Activated T-cell treated with anti-CD3 and anti-CD28 coated beads, Interleukin-2, amount 50 U/mL, for 1 hour (primary cell): ENCODE results near the gene EEIG1.

Source experiments
- DNase-seq: peaks from one replicate; pipeline ENCODE4 v3.0.0-alpha.2; 2020

EEIG1 gene

DNA sequence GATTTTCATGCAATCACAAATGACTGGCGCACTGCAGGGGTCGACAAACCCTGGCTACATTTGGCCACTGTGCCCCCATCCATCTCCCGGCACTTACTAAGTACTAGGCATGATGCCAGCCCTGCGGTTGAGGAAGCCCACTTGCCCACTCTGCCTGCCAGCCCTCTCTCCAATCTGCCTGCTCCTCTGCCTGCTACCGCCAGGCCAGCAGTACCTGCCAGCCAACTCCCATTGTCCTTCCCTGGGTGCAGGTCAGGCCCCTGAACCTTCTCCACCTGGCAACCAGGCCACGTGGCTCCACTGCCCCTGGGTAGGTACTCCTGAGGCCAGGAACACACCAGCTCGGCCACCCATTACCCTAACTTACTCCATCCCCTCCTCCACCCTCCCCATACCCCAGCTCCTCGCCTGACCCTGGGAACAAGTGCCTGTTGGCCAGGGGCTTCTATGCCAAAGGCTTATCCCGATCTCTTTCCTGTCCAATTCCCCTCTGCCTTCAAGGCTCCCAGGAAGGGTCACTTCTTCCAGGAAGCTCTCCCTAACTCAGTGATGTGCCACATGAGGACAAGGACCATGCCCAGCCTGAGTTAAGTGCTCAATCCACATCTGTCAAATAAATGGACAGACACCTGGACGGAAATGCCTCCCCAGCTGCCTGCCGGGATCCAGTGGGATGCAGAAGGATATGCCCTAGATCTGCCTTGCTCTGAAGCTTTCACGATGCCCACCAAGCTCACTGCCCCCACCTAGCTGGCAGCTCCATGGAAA is 6.6 kb downstream of the EEIG1 start:
- DNase-seq = no peak

- peak; percentile 39 for DNase-seq
These were observed 7.4 kb downstream of the EEIG1 start for GRCh38 chr9:127973169-127974000.

- DNase-seq = peak; percentile 38
These were observed 8.4 kb downstream of the EEIG1 start for GRCh38 chr9:127972236-127972871.

DNA sequence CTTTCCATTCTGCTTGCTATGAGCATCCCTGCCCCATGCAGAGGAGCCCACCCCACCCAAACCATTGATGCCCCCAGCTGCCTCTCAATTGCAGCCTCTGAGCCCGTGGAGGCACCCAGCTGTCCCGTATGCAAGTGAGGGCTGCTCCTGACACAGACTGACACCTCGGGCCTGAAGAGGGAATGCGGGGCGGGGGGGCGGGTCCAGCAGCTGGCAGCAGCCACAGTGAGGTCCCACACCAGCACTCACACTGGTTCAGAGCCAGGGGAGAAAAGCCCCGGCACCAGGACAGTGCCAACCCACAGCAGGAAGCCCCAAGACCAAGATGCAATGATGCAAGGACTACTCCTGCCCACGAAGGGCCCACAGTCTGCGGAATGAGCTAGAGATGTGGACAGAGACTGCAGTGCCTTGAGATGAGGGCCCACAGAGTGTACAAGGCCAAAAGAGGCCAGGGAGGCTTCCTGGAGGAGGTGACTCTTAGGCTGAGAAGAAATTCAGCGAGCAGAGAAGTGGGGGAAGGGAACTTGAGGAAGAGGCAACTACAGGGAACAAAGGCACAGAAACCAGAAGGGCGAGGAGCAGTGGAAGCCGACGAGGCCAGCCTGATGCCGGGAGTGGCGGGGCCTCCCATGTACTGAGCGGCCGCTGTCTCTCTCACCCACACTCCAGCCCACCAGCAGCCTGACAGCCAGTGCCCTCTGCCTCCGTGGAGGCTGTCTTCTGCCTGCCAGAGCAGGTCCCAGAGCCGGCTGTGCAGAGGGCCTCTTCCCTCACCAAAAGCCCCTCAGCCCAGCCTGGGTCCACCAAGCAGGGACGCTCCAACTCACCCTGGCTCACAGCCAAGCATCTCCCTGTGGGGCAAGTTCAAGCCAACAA is 9.2 kb downstream of the EEIG1 start:
- DNase-seq = peak; percentile 43

GRCh38 chr9:127970401-127971313 is 10.1 kb downstream of the EEIG1 start:
- DNase-seq = peak; percentile 64

- no peak for DNase-seq
These were observed 11.9 kb downstream of the EEIG1 start for GRCh38 chr9:127968700-127969383.

DNA sequence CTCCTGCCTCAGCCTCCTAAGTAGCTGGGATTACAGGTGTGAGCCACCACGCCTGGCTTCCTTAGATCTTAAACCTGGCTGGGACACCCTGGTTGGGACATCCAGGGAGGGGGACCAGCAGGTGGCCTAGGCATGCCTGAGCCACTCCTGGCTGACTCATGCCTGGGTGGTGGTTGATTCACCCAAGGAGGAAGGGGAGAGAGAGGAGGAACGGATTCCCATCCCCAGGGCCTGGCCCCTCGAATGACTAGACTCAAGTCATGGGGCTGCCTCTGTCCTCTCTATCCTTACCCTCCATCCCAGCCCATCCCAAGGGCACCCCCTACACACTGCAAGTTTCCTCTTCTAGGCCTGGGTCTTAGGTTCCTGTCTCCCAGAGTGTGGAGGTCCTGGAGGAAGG is 12.7 kb downstream of the EEIG1 start:
- peak; percentile 58 for DNase-seq

- DNase-seq = peak; percentile 22
These were observed 13.5 kb downstream of the EEIG1 start for GRCh38 chr9:127967151-127967809.

DNA sequence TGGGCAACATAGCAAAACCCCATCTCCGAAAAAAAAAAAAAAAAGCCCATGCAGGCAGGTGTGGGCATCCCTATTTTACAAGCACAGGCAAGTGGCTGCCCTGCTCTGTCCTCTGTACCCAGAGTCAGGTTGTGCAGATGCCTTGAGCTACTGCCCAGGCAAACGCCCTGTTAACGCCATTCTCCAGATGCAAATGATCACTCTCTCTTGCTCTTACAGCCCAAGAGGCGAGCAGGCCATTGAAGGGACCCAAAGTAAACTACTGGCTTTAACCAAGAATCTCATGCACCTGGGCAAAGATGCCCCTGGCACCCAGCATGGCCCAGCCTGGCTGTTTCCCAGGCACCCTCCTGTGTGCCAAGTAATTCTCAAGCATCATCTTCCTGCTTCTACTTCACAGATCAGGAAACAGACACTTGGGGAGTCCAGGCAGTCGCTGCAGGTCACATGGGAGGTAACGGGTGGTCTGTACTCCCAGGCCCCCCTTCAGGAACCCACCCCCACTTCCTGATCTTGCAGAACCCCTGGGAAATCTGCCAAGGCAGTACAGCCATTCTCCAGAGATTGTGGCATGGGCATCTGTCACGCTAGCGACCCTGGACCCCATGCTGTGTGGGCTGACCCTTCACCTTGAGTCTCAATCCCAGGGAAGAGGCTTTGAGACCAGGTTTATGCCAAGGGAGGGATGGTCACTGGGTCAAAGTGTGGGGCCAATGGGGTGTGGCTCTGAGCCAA is 14.2 kb downstream of the EEIG1 start:
- DNase-seq = no peak

- no peak for DNase-seq
These were observed 14.8 kb downstream of the EEIG1 start for GRCh38 chr9:127965953-127966352.

- DNase-seq = no peak
These were observed 17.3 kb downstream of the EEIG1 start for GRCh38 chr9:127963359-127964064.

DNA sequence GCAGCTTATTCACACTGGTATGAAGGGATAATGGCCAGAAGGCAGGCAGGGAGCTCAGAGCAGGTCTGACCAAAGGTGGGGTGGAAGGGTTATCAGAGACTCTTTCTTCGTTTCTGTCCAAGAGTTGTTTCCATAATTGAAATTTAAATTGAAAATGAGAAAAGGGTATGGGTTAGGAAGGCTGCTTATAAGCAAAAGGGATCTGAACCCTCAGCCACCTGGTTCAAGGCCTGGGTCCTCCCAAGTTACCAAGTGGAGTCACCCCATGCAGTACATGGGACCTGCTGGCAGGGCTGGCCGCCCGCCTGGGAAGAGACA is 17.8 kb downstream of the EEIG1 start:
- DNase-seq = no peak

DNA sequence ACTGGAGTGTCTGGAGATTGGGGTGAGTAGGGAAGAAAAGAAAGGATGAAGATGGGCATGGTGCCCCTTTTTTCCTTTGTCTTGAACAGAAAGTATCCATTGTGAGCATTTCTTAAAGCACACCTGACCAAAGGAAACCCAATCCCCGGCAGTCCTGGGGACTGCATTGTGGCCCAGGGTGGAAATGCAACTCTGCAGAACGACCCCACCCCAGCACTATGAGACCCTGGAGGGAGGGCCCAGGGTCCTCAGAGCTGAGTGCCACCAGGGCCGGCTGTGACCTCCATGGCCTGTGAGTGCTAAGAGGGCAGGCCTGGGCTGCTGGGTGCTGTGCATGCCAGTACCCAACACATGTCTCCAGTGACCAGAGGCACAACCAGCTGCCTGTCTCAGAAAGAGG is 18.5 kb downstream of the EEIG1 start:
- no peak for DNase-seq

DNA sequence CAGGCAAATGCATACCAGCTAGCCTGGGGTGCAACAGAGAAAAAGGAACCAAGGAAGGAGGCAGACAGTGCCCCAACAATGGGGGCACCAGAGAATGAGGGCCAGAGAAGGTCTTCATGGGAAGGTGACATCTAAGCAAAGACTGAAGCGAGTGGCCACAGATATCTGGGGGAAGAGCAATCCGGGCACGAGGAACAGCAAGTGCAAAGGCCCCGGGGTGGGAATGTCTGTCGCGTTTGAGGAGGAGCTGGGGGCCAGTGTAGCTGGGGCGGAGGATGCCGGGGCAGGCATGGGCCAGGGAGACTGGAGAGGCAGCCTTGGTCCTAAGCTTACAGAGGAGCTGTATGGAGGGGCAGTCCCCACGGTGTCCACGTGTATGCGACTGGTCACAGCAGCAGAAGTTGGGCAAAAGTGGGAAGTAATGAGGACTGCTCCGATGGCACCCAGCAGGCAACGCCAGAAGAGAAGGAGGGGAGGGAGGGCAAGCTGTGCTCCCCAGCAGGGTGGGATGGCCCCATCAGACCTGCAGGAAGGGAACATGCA is 19.1 kb downstream of the EEIG1 start:
- DNase-seq = no peak

- DNase-seq = no peak
These were observed 19.7 kb downstream of the EEIG1 start for GRCh38 chr9:127961155-127961490.

GRCh38 chr9:127960410-127961154 is 20.2 kb downstream of the EEIG1 start:
- no peak for DNase-seq

DNA sequence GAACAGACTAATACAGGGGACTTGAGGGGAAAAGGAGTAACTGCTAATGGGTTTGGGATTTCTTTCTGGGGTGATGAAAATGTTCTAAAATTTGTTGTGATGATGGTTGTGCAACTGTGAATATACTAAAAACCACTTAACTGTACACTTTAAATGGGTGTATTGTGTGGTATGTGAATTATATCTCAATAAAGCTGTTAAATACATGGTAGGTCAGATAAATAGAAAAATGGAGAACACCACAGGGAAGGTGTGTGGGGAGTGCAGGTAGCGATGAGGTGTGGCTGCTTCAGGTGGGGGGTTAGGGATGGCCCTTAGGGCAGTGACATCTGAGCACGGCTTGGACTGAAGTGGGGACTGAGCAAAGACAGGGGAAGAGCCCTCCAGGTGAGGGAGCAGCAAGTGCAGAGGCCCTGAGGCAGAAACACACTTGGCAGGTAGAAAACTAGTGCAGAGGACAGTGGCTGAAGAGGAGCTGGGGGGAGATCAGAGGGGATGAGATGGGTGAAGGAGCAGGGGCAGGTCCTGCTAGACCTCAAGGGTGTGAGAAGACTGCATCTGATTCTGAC is 20.9 kb downstream of the EEIG1 start:
- DNase-seq = no peak

GRCh38 chr9:127959398-127959797 is 21.4 kb downstream of the EEIG1 start:
- no peak for DNase-seq
